Lung (tissue), 12 donors: Measurements from ENCODE around the gene FSCN2. TPM values are rescaled to one million over a fixed set of nuclear protein-coding genes. Genes with fewer than 3 reads are reported as not detected.

ENCODE experiments used
- ATAC-seq: fragments of 200-7000 bp; cut with Tn5 transposase; one replicate; pipeline ENCODE4 v1.9.1; 2020; ENCODE audit warnings: moderate number of reproducible peaks; ENCODE audit not compliant: insufficient read depth, low FRiP score
- DNase-seq, 3 donors: peaks; one replicate each; pipeline ENCODE4 v3.0.0-alpha.2; 2013 to 2017
- H3K27ac ChIP-seq, 2 donors: one replicate each; pipeline ENCODE4 v1.5.1; 2013; ENCODE audit warnings: mild to moderate bottlenecking in 2 of 2, moderate library complexity in 2 of 2, control low read depth in 1 of 2, inconsistent platforms in 1 of 2, low read depth in 1 of 2, low read length in 1 of 2
- H3K27me3 ChIP-seq, 3 donors: one replicate each; pipeline ENCODE4 v1.5.1; 2013; ENCODE audit warnings: low read length in 2 of 3; ENCODE audit not compliant: control insufficient read depth in 3 of 3, insufficient read depth in 3 of 3
- H3K36me3 ChIP-seq, 4 donors: one replicate each; pipeline ENCODE4 v1.5.1; 2013; ENCODE audit warnings: low read length in 4 of 4, mild to moderate bottlenecking in 1 of 4, moderate library complexity in 1 of 4; ENCODE audit not compliant: control insufficient read depth in 4 of 4, insufficient read depth in 4 of 4
- H3K4me1 ChIP-seq, 5 donors: one replicate each; pipeline ENCODE4 v1.5.1; 2013; ENCODE audit warnings: low read length in 5 of 5, mild to moderate bottlenecking in 2 of 5, moderate library complexity in 1 of 5; ENCODE audit not compliant: control insufficient read depth in 5 of 5, insufficient read depth in 5 of 5
- H3K4me3 ChIP-seq: one replicate; pipeline ENCODE4 v1.5.1; 2013; ENCODE audit warnings: mild to moderate bottlenecking, control low read depth, moderate library complexity
- H3K9ac ChIP-seq, 2 donors: one replicate each; pipeline ENCODE4 v1.5.1; 2013; ENCODE audit warnings: low read length in 2 of 2, control low read depth in 1 of 2; ENCODE audit not compliant: insufficient read depth in 1 of 2
- H3K9me3 ChIP-seq, 4 donors: one replicate each; pipeline ENCODE4 v1.5.1; 2013; ENCODE audit warnings: low read length in 3 of 4, mild to moderate bottlenecking in 1 of 4, moderate library complexity in 1 of 4; ENCODE audit not compliant: control insufficient read depth in 4 of 4, insufficient read depth in 3 of 4
- WGBS, 2 donors: extraction: QIAGEN DNeasy Blood & Tissue Kit; methylation state at CpG; one replicate each; pipeline ENCODE4 v1.1.7; 2013; 5-methylcytosine and 5-hydroxymethylcytosine counted together
- polyA plus RNA-seq, 2 donors: library from polyadenylated mRNA; stranded (reverse); fragments of 200-250 nt; gene quantifications; one replicate each; pipeline ENCODE4 v1.2.1, GENCODE V29; 2013
- total RNA-seq, 2 donors: library from RNA; depleted of rRNA in 1 of 2; stranded (reverse); fragments of >200 nt in 1 of 2; gene quantifications; one replicate each; pipeline ENCODE4 v1.2.1, GENCODE V29; 2014 to 2021
- TF ChIP-seq, protein P1 (sequence below): IDR thresholded peaks from 2 replicates; pipeline ENCODE4 v1.5.1; 2012; ENCODE audit warnings: mild to moderate bottlenecking; ENCODE audit errors: control extremely low read depth, extremely low read depth
- donor health status: control.
- donor health status: control.
- donor health status: Bipolar disorder and iron deficiency.
- donor health status: healthy.
- donor health status: DM: yes; HTN: yes; CAD: no.

FSCN2 gene
- total and polyA plus RNA-seq, 4 donors = 0.46 to 3.9 (median 1.9) TPM

DNA sequence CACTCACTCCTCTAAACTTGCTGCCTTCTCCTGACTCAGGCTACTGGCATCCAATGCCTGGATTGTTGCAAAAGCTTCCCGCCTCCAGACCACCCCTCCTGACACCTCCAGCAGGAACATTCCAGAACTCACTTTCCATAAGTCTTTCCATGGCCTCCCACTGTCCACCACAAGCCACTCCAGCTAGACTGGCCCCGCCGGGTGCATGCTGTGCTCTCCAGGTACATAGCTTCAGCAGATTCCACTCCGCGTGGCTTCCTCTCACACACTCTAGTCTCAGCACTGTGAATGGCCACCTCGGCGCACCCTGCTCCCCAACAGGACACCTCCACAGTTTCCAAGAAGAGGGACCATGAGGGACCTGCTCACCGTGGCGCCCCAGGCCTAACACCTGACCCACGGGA lies 49.9 kb downstream of the FSCN2 start:
- Histone ChIP-seq H3K27ac (no peak overlapping the region), H3K36me3 (peaks cover 0 to 44% (median 19%) of the 10 kb centered on the region in 4 donors), H3K9ac (no peak overlapping the region), H3K4me3 (no peak overlapping the region), H3K27me3 (no peaks in the 10 kb centered on the region), H3K9me3 (no peaks in the 10 kb centered on the region), H3K4me1 (peaks cover 0 to 8% (median 0%) of the 10 kb centered on the region in 5 donors)
- no peak for ATAC-seq
- WGBS, 2 donors = 91 to 96% methylated on average over 10 of the region's 10 CpGs
- DNase-seq = no peak
- TF ChIP-seq, protein P1, sequence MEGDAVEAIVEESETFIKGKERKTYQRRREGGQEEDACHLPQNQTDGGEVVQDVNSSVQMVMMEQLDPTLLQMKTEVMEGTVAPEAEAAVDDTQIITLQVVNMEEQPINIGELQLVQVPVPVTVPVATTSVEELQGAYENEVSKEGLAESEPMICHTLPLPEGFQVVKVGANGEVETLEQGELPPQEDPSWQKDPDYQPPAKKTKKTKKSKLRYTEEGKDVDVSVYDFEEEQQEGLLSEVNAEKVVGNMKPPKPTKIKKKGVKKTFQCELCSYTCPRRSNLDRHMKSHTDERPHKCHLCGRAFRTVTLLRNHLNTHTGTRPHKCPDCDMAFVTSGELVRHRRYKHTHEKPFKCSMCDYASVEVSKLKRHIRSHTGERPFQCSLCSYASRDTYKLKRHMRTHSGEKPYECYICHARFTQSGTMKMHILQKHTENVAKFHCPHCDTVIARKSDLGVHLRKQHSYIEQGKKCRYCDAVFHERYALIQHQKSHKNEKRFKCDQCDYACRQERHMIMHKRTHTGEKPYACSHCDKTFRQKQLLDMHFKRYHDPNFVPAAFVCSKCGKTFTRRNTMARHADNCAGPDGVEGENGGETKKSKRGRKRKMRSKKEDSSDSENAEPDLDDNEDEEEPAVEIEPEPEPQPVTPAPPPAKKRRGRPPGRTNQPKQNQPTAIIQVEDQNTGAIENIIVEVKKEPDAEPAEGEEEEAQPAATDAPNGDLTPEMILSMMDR = no peak

DNA sequence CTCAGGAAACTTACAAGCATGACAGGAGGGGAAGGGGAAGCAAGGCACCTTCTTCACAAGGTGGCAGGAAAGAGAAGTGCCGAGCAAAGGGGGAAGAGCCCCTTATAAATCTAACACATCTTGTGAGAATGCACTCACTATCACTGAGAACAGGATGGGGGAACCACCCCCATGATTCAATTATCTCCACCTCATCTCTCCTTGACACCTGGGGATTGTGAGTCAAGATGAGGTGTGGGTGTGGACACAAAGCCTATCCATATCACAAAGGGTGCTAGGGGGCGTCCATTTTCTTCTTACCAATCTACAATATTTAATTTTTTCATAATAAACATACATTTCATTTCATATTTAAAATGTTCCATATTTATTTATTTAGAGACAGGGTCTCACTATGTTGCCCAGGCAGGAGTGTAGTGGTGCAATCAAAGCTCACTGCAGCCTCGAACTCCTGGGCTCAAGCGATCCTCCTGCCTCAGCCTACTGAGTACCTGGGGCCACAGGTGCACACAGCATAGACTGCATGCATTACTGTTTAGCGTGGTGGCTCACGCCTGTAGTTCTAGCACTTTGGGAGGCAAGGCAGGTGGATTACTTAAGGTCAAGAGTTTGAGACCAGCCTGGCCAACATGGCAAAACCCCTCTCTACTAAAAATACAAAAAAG lies 50.5 kb downstream of the FSCN2 start:
- TF ChIP-seq, protein P1 = no peak
- Histone ChIP-seq H3K27me3 (no peaks in the 10 kb centered on the region), H3K9ac (no peak overlapping the region), H3K36me3 (peaks cover 4 to 46% (median 21%) of the 10 kb centered on the region in 4 donors), H3K27ac (no peak overlapping the region), H3K9me3 (no peaks in the 10 kb centered on the region), H3K4me1 (peaks cover 0 to 8% (median 0%) of the 10 kb centered on the region in 5 donors), H3K4me3 (no peak overlapping the region)
- DNase-seq (no peak), ATAC-seq (no peak)
- 82 to 90% methylated on average over 6 of the region's 6 CpGs for WGBS, 2 donors

DNA sequence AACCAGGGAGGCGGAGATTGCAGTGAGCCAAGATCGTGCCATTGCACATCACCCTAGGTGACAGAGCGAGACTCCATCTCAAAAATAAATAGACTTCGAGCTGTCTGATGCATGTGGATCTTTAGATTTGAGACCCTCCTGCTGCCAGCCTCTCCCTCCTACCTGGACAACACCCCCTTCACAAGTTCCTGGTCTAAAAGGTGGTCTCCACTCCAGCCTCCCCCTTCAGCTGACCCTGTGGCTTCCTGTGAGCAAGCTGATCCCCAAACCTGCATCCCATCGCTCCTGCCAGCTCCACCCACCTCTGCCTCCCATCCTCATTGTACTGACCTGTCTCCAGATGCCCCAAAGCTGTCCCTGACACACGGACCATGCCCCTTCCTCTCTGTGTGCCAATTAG lies 51.1 kb downstream of the FSCN2 start:
- H3K27me3 ChIP-seq = no peaks in the 10 kb centered on the region
- H3K27ac ChIP-seq = no peak overlapping the region
- no peak for ATAC-seq
- H3K9me3 ChIP-seq = no peaks in the 10 kb centered on the region
- peaks cover 7 to 47% (median 22%) of the 10 kb centered on the region in 4 donors for H3K36me3 ChIP-seq
- TF ChIP-seq, protein P1 = no peak
- WGBS, 2 donors = 89 to 91% methylated on average over 6 of the region's 6 CpGs
- no peak overlapping the region for H3K9ac ChIP-seq
- peaks cover 0 to 8% (median 0%) of the 10 kb centered on the region in 5 donors for H3K4me1 ChIP-seq
- no peak for DNase-seq
- H3K4me3 ChIP-seq = no peak overlapping the region
